Measurements from ENCODE around the gene SP100.

DNA sequence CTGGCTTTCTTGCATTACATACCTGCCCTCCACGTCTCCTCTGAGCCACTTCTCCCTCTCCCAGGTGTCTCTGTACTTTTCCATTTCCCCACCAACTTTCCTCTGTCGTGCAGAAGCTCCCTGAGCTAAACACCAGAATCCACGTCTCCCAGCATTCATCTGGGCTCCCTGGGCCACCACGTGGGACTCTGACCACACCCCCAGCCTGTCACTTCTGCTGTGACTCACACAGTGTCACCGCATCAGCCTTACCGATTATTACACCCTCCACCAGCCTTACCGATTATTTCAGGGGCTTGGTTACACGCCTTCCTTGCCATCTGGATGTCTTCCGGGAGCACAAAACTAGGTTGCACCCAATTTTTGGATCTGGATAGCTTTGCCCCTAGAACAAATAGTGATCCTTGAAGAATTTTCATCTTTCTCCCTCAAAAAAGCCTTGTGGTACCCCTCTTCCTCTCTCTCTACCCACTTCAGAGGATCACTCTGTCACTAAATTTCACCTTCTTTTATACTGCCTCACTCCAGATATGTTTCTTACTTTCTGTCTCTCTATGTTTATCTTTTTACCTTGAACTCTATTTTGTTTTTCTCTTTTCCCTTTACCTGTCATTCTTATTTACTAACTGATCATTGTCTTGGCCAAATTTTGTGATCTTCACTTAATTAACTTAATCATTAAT lies 159.8 kb downstream of the SP100 start:
- TF ChIP-seq SP1 (IDR thresholded peaks at IDR 0.05; ENCODE audit: low read depth, low read length), result no peak
- TF ChIP-seq, protein P1, sequence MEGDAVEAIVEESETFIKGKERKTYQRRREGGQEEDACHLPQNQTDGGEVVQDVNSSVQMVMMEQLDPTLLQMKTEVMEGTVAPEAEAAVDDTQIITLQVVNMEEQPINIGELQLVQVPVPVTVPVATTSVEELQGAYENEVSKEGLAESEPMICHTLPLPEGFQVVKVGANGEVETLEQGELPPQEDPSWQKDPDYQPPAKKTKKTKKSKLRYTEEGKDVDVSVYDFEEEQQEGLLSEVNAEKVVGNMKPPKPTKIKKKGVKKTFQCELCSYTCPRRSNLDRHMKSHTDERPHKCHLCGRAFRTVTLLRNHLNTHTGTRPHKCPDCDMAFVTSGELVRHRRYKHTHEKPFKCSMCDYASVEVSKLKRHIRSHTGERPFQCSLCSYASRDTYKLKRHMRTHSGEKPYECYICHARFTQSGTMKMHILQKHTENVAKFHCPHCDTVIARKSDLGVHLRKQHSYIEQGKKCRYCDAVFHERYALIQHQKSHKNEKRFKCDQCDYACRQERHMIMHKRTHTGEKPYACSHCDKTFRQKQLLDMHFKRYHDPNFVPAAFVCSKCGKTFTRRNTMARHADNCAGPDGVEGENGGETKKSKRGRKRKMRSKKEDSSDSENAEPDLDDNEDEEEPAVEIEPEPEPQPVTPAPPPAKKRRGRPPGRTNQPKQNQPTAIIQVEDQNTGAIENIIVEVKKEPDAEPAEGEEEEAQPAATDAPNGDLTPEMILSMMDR (IDR thresholded peaks at IDR 0.05; ENCODE audit: control extremely low read depth in 1 of 3, insufficient read depth in 1 of 3, low read depth in 1 of 3, low read length in 3 of 3), result no peak
- no peak for TF ChIP-seq ZNF274 (IDR thresholded peaks at IDR 0.05; ENCODE audit: borderline replicate concordance, extremely low read depth, low read length)
- no peak for TF ChIP-seq POLR2A (IDR thresholded peaks at IDR 0.05; ENCODE audit: control extremely low read depth in 1 of 2, low read depth in 2 of 2, low read length in 2 of 2)
- no peak for TF ChIP-seq CBX5 (IDR thresholded peaks at IDR 0.05; ENCODE audit: low read depth, low read length)
- TF ChIP-seq, protein P2, sequence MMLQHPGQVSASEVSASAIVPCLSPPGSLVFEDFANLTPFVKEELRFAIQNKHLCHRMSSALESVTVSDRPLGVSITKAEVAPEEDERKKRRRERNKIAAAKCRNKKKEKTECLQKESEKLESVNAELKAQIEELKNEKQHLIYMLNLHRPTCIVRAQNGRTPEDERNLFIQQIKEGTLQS (IDR thresholded peaks at IDR 0.05; ENCODE audit: insufficient read depth, low read depth, low read length), result no peak
- TF ChIP-seq SP2 (IDR thresholded peaks at IDR 0.05; ENCODE audit: low read length), result no peak
- no peak for TF ChIP-seq RAD21 (IDR thresholded peaks at IDR 0.05 in 1 of 2, conservative IDR thresholded peaks at IDR 0.05 in 1 of 2; ENCODE audit: low read depth in 2 of 2, low read length in 2 of 2)
- TF ChIP-seq JUN (IDR thresholded peaks at IDR 0.05; ENCODE audit: low read depth, low read length), result no peak
- TF ChIP-seq EGR1 (IDR thresholded peaks at IDR 0.05; ENCODE audit: borderline replicate concordance, low read depth, low read length), result no peak
- no peak for TF ChIP-seq SRF (IDR thresholded peaks at IDR 0.05; ENCODE audit: low read depth, low read length)
